RWPE1 (cell line): ENCODE data around the gene FAM117B.

Experiments
- CTCF ChIA-PET: fragments of 350-600 bp; sonication (Branson Sonifier 250); formaldehyde crosslinking; extraction: SDS; loops from one replicate; lab custom pipeline; 2021; lab: Yijun Ruan, JAX
- POLR2A ChIA-PET: fragments of 400-600 bp; formaldehyde crosslinking; extraction: SDS; loops from one replicate; lab custom pipeline; 2020; ENCODE audit warnings: antibody characterized with exemption; ENCODE audit not compliant: low non-redundant PET; lab: Yijun Ruan, JAX
- DNase-seq: peaks from one replicate; pipeline ENCODE4 v3.0.0; 2012; ENCODE audit warnings: low spot score
- H3K27ac ChIP-seq: fragments of 450-650 bp; 2 replicates; pipeline ENCODE4 v1.5.1; 2017
- CTCF ChIP-seq: fragments of 450-650 bp; conservative IDR thresholded peaks from 2 replicates; pipeline ENCODE4 v1.5.1; 2017; ENCODE audit warnings: low read depth, mild to moderate bottlenecking

FAM117B gene

DNA sequence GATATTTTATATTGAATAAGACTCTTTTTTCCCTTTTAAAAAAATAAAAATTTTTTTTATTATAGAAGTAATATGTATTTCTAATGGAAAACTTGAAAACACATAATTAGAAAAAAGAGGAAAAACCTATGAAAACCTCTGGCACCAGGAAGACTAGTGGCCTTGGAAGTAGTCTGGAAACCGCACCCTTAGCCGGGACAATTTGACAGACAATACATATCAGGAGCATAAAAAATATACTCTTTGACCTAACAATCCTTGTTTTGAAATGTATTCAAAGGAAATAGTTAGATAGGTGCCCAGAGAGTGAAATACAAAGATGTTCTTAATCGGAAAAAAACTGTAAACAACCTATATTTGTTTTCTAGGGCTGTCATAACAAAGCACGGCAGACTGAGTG is 34.9 kb upstream of the FAM117B start:
- DNase-seq, result no peak
- ChIA-PET CTCF (interaction anchor here (1.8 kb wide), 1 partner anchor 11 kb away, joined by 8 read pairs; no protein-coding TSS in a partner anchor), POLR2A (no interaction called here)
- H3K27ac ChIP-seq, result no peak overlapping the region
- TF ChIP-seq CTCF, result no peak

DNA sequence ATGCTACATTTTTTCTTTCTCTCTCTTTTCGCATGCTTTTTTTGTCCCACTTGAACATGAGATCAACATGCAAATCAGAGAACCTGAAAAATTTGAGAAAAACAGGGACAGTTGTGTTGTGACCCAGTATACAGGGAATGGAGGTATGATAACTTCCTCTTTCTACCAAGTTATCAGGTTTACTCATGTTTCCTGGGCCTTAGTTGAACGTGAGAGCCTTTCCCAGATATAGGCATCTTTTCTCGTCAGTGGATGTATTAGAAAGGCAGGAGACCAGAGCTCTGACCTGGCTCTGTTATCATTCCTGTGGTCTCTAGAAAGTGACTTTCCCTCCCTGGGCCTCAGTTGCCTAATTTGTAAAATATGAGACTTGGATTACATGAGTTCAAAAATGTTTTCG is 30.1 kb upstream of the FAM117B start:
- no peak for DNase-seq
- ChIA-PET CTCF (no interaction called here), POLR2A (no interaction called here)
- H3K27ac ChIP-seq, result no peak overlapping the region
- TF ChIP-seq CTCF, result no peak

DNA sequence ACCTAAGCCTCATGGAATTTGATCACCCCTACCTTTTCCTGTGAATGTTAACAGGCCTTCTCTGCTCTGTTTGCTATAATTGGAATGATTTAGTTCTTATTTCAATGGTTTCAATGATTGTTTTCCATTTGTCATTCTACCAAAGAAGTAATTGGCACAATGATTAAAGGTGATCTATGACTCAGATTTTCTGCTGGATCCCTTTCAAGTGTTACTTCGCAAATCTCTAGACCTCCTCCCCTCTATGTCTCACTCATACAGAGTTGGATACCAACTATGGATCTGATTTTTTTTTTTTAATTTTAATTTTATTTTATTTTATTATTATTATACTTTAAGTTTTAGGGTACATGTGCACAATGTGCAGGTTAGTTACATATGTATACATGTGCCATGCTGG is 29.6 kb upstream of the FAM117B start:
- no peak for TF ChIP-seq CTCF
- no peak for DNase-seq
- CTCF ChIA-PET, result no interaction called here
- H3K27ac ChIP-seq, result no peak overlapping the region
- POLR2A ChIA-PET, result no interaction called here

- no peak overlapping the region for H3K27ac ChIP-seq
- POLR2A ChIA-PET, result no interaction called here
- TF ChIP-seq CTCF, result no peak
- no peak for DNase-seq
- CTCF ChIA-PET, result no interaction called here
Observed at GRCh38 chr2:202608142-202608852, 26.5 kb upstream of the FAM117B start.

- DNase-seq, result peak; percentile 30
- POLR2A ChIA-PET, result interaction anchor here (0.6 kb wide), 1 partner anchor 77 kb away, joined by 3 read pairs; no protein-coding TSS in a partner anchor
Observed at GRCh38 chr2:202609381-202610145, 25.2 kb upstream of the FAM117B start.

More at GRCh38 chr2:202609381-202610145, 25.2 kb upstream of the FAM117B start:
- CTCF ChIA-PET, result no interaction called here
- no peak overlapping the region for H3K27ac ChIP-seq
- TF ChIP-seq CTCF, result no peak
